GM19395 (cell line): Measurements from ENCODE around the gene NECAB2.

Experiments used
- ATAC-seq: cut with Tn5 transposase; IDR thresholded peaks from one replicate; pipeline ENCODE4 v1.9.1; 2021; ENCODE audit warnings: mild to moderate bottlenecking, moderate library complexity; ENCODE audit not compliant: unreplicated experiment

Gene NECAB2

GRCh38 chr16:84042308-84042878 is 74.3 kb downstream of the NECAB2 start, which contains the start of gene SLC38A8:
Gene SLC38A8, minus strand, starts transcription at chr16:84042795. Its CDS starts 638 bp downstream, at chr16:84042157.
- ATAC-seq: no peak

DNA sequence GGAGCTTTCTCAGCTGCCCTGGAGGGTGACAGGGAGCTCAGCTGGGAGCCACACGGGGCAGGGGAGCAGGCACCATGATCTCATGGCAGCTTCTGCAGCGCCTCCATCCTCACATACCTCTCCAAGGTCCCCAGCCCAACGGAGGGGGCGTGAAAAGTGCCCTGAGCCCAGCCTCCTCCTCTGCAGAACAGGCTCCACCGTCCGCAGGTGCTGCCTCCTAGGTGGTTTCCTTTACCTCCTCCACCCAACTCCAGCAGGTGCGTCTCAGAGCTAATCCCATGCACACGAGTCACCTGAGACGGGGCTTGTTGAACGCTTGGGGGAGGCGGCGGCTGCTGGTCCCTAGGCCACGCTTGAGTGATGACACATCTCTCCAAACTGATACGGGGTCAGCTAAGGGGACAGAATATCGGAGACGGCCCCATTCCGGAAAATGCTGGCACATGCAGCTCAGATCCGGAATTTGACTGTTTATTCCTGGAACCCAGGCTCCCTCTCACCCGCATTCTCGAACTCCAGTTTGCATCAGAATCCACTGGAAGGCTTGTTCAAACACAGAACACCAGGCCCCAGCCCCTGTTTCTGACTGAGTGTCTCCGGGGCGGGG is 74.9 kb downstream of the NECAB2 start:
- ATAC-seq: no peak

DNA sequence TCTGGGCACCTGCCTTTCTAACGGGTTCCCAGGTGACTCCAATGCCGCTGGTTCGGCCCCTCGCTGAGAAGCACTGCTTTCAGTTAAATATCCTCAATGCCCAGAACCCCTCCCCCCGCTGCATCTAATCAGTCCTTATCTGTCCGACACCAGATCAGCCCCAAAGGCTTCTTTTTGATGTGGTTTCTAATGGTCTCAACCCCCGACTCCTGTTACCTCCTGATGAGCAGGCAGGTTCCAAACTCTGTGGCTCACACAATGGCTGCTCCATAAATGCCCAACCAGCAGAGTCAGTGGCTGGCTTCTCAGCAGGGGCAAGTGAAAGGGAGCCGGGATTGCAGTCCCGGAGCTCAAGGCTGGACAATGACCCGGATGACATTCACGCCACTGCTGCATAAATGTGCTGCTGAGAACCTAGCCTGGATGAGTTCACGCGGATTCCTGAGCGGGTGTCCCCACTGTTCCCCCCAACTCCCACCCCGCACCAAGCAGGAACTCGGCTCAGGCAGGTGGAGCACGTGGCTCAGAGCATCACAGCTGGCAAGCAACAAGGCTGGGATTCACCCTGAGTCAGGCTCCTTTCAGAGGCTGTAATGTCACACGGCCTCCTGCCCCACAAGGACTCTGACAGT is 75.6 kb downstream of the NECAB2 start:
- ATAC-seq: no peak

GRCh38 chr16:84044118-84044488 is 76.1 kb downstream of the NECAB2 start:
- ATAC-seq: no peak

- ATAC-seq: no peak
These were observed 77.2 kb downstream of the NECAB2 start for GRCh38 chr16:84045001-84045817.

- ATAC-seq: no peak
These were observed 77.9 kb downstream of the NECAB2 start for GRCh38 chr16:84045818-84046470.

DNA sequence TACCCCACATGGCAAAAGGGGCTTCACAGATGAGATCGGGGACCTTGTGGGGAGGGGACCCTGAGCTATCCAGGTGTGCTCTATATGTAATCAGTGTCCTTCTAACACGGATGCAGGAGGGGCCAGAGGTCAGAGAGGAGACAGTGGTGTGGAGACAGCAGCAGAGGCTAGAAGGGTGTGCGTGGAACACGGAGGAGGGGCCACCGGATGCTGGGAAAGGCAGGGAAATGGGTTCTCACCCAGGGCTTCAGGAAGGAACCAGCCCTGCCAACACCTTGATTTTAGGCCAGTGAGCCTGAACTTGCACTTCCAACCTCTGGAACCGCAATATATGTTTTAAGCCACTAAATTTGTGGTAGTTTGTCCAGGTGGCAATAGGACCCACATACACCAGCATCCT is 79.2 kb downstream of the NECAB2 start:
- ATAC-seq: no peak

- no peak for ATAC-seq
These were observed 79.6 kb downstream of the NECAB2 start for GRCh38 chr16:84047626-84048025.

- no peak for ATAC-seq
These were observed 80.2 kb downstream of the NECAB2 start for GRCh38 chr16:84048270-84048669.

DNA sequence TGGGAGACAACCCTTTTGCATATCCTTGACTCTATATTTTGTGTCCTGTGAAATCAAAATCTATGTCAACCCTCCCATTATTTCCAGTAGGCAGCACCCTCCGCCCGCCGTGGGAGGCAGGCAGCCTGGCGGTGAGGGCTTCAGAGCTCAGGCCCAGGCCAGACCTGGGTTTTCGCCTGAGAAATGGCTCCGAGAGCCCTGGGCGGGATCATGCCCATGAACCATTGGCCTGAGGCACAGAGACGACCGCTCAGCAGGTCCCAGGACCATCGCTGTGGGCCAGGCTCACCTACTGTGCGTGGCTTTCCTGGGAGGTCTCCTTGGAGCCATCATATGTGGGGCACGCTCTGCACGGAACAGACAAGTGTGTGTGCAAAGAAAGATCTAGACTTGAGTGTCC is 80.8 kb downstream of the NECAB2 start:
- no peak for ATAC-seq

DNA sequence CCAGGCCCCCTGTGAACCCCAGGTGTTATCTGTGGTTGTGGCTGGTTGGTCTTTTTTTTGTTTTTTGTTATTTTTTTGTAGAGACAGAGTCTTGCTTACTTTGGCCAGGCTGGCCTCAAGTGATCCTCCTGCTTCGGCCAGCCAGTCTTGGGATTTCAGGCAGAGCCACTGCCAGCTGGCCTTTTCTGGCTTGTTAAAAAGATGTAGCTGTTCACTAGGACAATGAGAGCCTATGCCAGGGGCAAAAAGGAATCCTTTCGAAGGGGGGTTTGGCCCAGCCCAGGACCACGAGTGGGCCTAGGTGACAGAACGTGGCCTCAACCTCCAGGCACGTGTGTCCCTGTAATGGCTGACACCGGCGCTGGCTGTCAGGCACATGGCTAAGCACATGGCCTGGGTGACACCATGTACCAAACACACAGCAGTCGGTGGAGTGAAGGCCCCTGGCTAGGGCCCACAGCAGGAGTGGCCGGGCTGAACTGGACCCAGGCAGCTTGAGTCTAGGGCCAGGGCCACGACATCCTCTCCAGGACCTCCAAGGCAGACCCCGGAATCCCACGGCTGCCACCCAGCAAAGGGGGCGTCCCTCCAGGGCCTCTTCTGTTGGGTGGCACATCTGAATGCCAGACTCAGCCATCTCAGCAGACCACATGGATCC is 81.5 kb downstream of the NECAB2 start:
- ATAC-seq: no peak

DNA sequence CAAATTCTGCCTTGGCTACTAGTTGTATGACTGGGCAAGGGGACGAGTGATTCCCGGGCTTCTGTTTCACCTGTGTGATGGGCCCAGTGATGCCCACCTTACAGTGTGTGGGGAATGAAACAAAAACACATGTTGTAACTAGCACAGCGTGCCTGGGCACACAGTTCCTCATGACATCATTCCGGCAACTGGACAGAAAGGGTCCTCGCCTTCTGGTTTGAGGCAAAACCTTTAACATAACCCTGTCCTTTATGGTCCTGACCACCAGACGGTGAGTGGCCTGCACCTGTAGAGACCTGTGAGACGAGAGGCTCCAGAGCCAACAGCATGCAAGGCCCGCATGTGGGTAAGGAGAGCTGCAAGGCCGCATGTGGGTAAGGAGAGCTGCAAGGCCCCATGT is 82.3 kb downstream of the NECAB2 start:
- no peak for ATAC-seq

GRCh38 chr16:84052071-84052622 is 84.1 kb downstream of the NECAB2 start:
- no peak for ATAC-seq
